Lung (tissue), 12 donors: ENCODE data around the gene TRAK2. TPM values are rescaled to one million over a fixed set of nuclear protein-coding genes. Genes with fewer than 3 reads are reported as not detected.
A peak's percentile ranks its signal among the peaks of the same experiment; 100 is the strongest.

ENCODE experiments used
- ATAC-seq: fragments of 200-7000 bp; cut with Tn5 transposase; one replicate; pipeline ENCODE4 v1.9.1; 2020; ENCODE audit warnings: moderate number of reproducible peaks; ENCODE audit not compliant: insufficient read depth, low FRiP score
- DNase-seq, 3 donors: peaks; one replicate each; pipeline ENCODE4 v3.0.0-alpha.2; 2013 to 2017
- H3K27ac ChIP-seq, 2 donors: one replicate each; pipeline ENCODE4 v1.5.1; 2013; ENCODE audit warnings: mild to moderate bottlenecking in 2 of 2, moderate library complexity in 2 of 2, control low read depth in 1 of 2, inconsistent platforms in 1 of 2, low read depth in 1 of 2, low read length in 1 of 2
- H3K27me3 ChIP-seq, 3 donors: one replicate each; pipeline ENCODE4 v1.5.1; 2013; ENCODE audit warnings: low read length in 2 of 3; ENCODE audit not compliant: control insufficient read depth in 3 of 3, insufficient read depth in 3 of 3
- H3K36me3 ChIP-seq, 4 donors: one replicate each; pipeline ENCODE4 v1.5.1; 2013; ENCODE audit warnings: low read length in 4 of 4, mild to moderate bottlenecking in 1 of 4, moderate library complexity in 1 of 4; ENCODE audit not compliant: control insufficient read depth in 4 of 4, insufficient read depth in 4 of 4
- H3K4me1 ChIP-seq, 5 donors: one replicate each; pipeline ENCODE4 v1.5.1; 2013; ENCODE audit warnings: low read length in 5 of 5, mild to moderate bottlenecking in 2 of 5, moderate library complexity in 1 of 5; ENCODE audit not compliant: control insufficient read depth in 5 of 5, insufficient read depth in 5 of 5
- H3K4me3 ChIP-seq: one replicate; pipeline ENCODE4 v1.5.1; 2013; ENCODE audit warnings: mild to moderate bottlenecking, control low read depth, moderate library complexity
- H3K9ac ChIP-seq, 2 donors: one replicate each; pipeline ENCODE4 v1.5.1; 2013; ENCODE audit warnings: low read length in 2 of 2, control low read depth in 1 of 2; ENCODE audit not compliant: insufficient read depth in 1 of 2
- H3K9me3 ChIP-seq, 4 donors: one replicate each; pipeline ENCODE4 v1.5.1; 2013; ENCODE audit warnings: low read length in 3 of 4, mild to moderate bottlenecking in 1 of 4, moderate library complexity in 1 of 4; ENCODE audit not compliant: control insufficient read depth in 4 of 4, insufficient read depth in 3 of 4
- CTCF ChIP-seq: IDR thresholded peaks from 2 replicates; pipeline ENCODE4 v1.5.1; 2012; ENCODE audit warnings: mild to moderate bottlenecking; ENCODE audit errors: control extremely low read depth, extremely low read depth
- WGBS, 2 donors: extraction: QIAGEN DNeasy Blood & Tissue Kit; methylation state at CpG; one replicate each; pipeline ENCODE4 v1.1.7; 2013; 5-methylcytosine and 5-hydroxymethylcytosine counted together
- polyA plus RNA-seq, 2 donors: library from polyadenylated mRNA; stranded (reverse); fragments of 200-250 nt; gene quantifications; one replicate each; pipeline ENCODE4 v1.2.1, GENCODE V29; 2013
- total RNA-seq, 2 donors: library from RNA; depleted of rRNA in 1 of 2; stranded (reverse); fragments of >200 nt in 1 of 2; gene quantifications; one replicate each; pipeline ENCODE4 v1.2.1, GENCODE V29; 2014 to 2021
- donor health status: control.
- donor health status: control.
- donor health status: Bipolar disorder and iron deficiency.
- donor health status: healthy.
- donor health status: DM: yes; HTN: yes; CAD: no.

TRAK2 gene
- total and polyA plus RNA-seq, 4 donors, result 13.1 to 62.7 (median 29.2) TPM

GRCh38 chr2:201448701-201449100, 2.6 kb downstream of the TRAK2 start:
- no peak for ATAC-seq
- 80 to 83% methylated on average over 4 of the region's 4 CpGs for WGBS, 2 donors

GRCh38 chr2:201448061-201448460, 3.2 kb downstream of the TRAK2 start:
- no peaks in the 10 kb centered on the region for H3K27me3 ChIP-seq
- DNase-seq (no peak), ATAC-seq (no peak)
- no peak for TF ChIP-seq CTCF
- no peak overlapping the region for H3K4me3 ChIP-seq
- H3K36me3 ChIP-seq, result peaks cover 1 to 5% (median 4%) of the 10 kb centered on the region in 4 donors
- no peak overlapping the region for H3K9ac ChIP-seq
- 81 to 97% methylated on average over 1 of the region's 1 CpG for WGBS, 2 donors
- H3K4me1 ChIP-seq, result peaks cover 0 to 37% (median 8%) of the 10 kb centered on the region in 5 donors
- H3K27ac ChIP-seq, result no peak overlapping the region
- no peaks in the 10 kb centered on the region for H3K9me3 ChIP-seq

More at GRCh38 chr2:201448701-201449100, 2.6 kb downstream of the TRAK2 start:
- Histone ChIP-seq H3K9me3 (no peaks in the 10 kb centered on the region), H3K4me1 (peaks cover 0 to 32% (median 10%) of the 10 kb centered on the region in 5 donors), H3K27me3 (no peaks in the 10 kb centered on the region), H3K4me3 (no peak overlapping the region), H3K9ac (no peak overlapping the region), H3K27ac (peak overlapping the region in 1 of 2 donors; percentile 12), H3K36me3 (peaks cover 1 to 5% (median 4%) of the 10 kb centered on the region in 4 donors)
- no peak for DNase-seq
- TF ChIP-seq CTCF, result no peak

GRCh38 chr2:201447086-201447485, 4.2 kb downstream of the TRAK2 start:
- H3K27me3 ChIP-seq, result no peaks in the 10 kb centered on the region
- ATAC-seq (no peak), DNase-seq (no peak)
- no peaks in the 10 kb centered on the region for H3K9me3 ChIP-seq
- H3K36me3 ChIP-seq, result peaks cover 1 to 5% (median 4%) of the 10 kb centered on the region in 4 donors
- H3K4me1 ChIP-seq, result peaks cover 0 to 36% (median 7%) of the 10 kb centered on the region in 5 donors
- 90 to 98% methylated on average over 1 of the region's 1 CpG for WGBS, 2 donors
- H3K27ac ChIP-seq, result no peak overlapping the region
- H3K9ac ChIP-seq, result no peak overlapping the region
- TF ChIP-seq CTCF, result no peak
- no peak overlapping the region for H3K4me3 ChIP-seq
